ENCODE results near the gene RUVBL1.

Gene RUVBL1

GRCh38 chr3:128152419-128153155 is 29.0 kb upstream of the RUVBL1 start:
- no peak for DNase-seq (ENCODE audit: low read depth)
- peak overlapping the region; percentile 64 for H3K4me3 ChIP-seq (ENCODE audit: control insufficient read depth, low read depth, low read length)
- TF ChIP-seq CTCF (IDR thresholded peaks at IDR 0.05; ENCODE audit: control insufficient read depth, insufficient read depth, low read depth, low read length, missing control alignments): no peak

- no peak overlapping the region for H3K4me3 ChIP-seq (ENCODE audit: control insufficient read depth, low read depth, low read length)
- DNase-seq (ENCODE audit: low read depth): no peak
- no peak for TF ChIP-seq CTCF (IDR thresholded peaks at IDR 0.05; ENCODE audit: control insufficient read depth, insufficient read depth, low read depth, low read length, missing control alignments)
Measured at GRCh38 chr3:128151758-128152274, 28.2 kb upstream of the RUVBL1 start.

GRCh38 chr3:128149650-128150049 is 26.0 kb upstream of the RUVBL1 start:
- TF ChIP-seq CTCF (IDR thresholded peaks at IDR 0.05; ENCODE audit: control insufficient read depth, insufficient read depth, low read depth, low read length, missing control alignments): no peak
- H3K4me3 ChIP-seq (ENCODE audit: control insufficient read depth, low read depth, low read length): no peak overlapping the region

GRCh38 chr3:128146201-128146600 is 22.6 kb upstream of the RUVBL1 start:
- no peak for DNase-seq (ENCODE audit: low read depth)
- H3K4me3 ChIP-seq (ENCODE audit: control insufficient read depth, low read depth, low read length): no peak overlapping the region
- TF ChIP-seq CTCF (IDR thresholded peaks at IDR 0.05; ENCODE audit: control insufficient read depth, insufficient read depth, low read depth, low read length, missing control alignments): no peak

More at GRCh38 chr3:128149650-128150049, 26.0 kb upstream of the RUVBL1 start:
- no peak for DNase-seq (ENCODE audit: low read depth)

GRCh38 chr3:128145279-128145678 is 21.7 kb upstream of the RUVBL1 start:
- no peak overlapping the region for H3K4me3 ChIP-seq (ENCODE audit: control insufficient read depth, low read depth, low read length)
- no peak for DNase-seq (ENCODE audit: low read depth)
- no peak for TF ChIP-seq CTCF (IDR thresholded peaks at IDR 0.05; ENCODE audit: control insufficient read depth, insufficient read depth, low read depth, low read length, missing control alignments)

- DNase-seq (ENCODE audit: low read depth): no peak
- no peak for TF ChIP-seq CTCF (IDR thresholded peaks at IDR 0.05; ENCODE audit: control insufficient read depth, insufficient read depth, low read depth, low read length, missing control alignments)
- H3K4me3 ChIP-seq (ENCODE audit: control insufficient read depth, low read depth, low read length): no peak overlapping the region
Measured at GRCh38 chr3:128144512-128145187, 21.0 kb upstream of the RUVBL1 start.
